Hypothalamus (tissue), 51 donors: ENCODE measurements around the gene LCE1D.

Experiments used
- DNase-seq, 51 donors: peaks; one replicate each; lab custom pipeline; 2025; lab: John Stamatoyannopoulos, UW

Gene LCE1D

GRCh38 chr1:152796421-152796820 lies at the start of gene LCE1D:
Gene LCE1D (plus strand): TSS chr1:152796721. CDS start chr1:152797795, 1,074 bp downstream.
- DNase-seq: no peak

- no peak for DNase-seq
Measured at GRCh38 chr1:152747831-152748230, 48.7 kb upstream of the LCE1D start.

GRCh38 chr1:152752225-152752624 lies 44.3 kb upstream of the LCE1D start:
- no peak for DNase-seq

- DNase-seq: no peak
Measured at GRCh38 chr1:152753586-152753985, 42.9 kb upstream of the LCE1D start.

- no peak for DNase-seq
Measured at GRCh38 chr1:152756872-152757271, 39.6 kb upstream of the LCE1D start.

GRCh38 chr1:152757747-152758146 lies 38.8 kb upstream of the LCE1D start, which contains the start of gene KPRP:
Gene KPRP (plus strand): TSS chr1:152758025. CDS start chr1:152759589, 1,564 bp downstream.
- DNase-seq: no peak

GRCh38 chr1:152758636-152759035 lies 37.9 kb upstream of the LCE1D start:
- DNase-seq: no peak

- no peak for DNase-seq
Measured at GRCh38 chr1:152759453-152760173, 36.9 kb upstream of the LCE1D start.

- DNase-seq: no peak
Measured at GRCh38 chr1:152760551-152761190, 35.9 kb upstream of the LCE1D start.

- DNase-seq: peak in 2 of 51 donors; percentile 15 to 57
Measured at GRCh38 chr1:152761609-152762213, 34.8 kb upstream of the LCE1D start.

- no peak for DNase-seq
Measured at GRCh38 chr1:152768847-152769533, 27.5 kb upstream of the LCE1D start.

- DNase-seq: no peak
Measured at GRCh38 chr1:152770411-152770810, 26.1 kb upstream of the LCE1D start.

GRCh38 chr1:152774875-152775274 lies 21.6 kb upstream of the LCE1D start, which contains the start of gene LCE1F:
Gene LCE1F (plus strand): TSS chr1:152775140. CDS start chr1:152776372, 1,232 bp downstream.
- DNase-seq: no peak

- no peak for DNase-seq
Measured at GRCh38 chr1:152776361-152776760, 20.2 kb upstream of the LCE1D start.

GRCh38 chr1:152777510-152778137 lies 18.9 kb upstream of the LCE1D start:
- DNase-seq: no peak

GRCh38 chr1:152783095-152783494 lies 13.4 kb upstream of the LCE1D start:
- DNase-seq: no peak

GRCh38 chr1:152786077-152786476 lies 10.4 kb upstream of the LCE1D start, which contains the start of gene LCE1E:
Gene LCE1E (plus strand): TSS chr1:152786257. CDS start chr1:152787300, 1,043 bp downstream.
- DNase-seq: no peak

GRCh38 chr1:152795686-152796085 lies 835 bp upstream of the LCE1D start:
- no peak for DNase-seq

GRCh38 chr1:152801333-152801732 lies 4.8 kb downstream of the LCE1D start:
- no peak for DNase-seq

GRCh38 chr1:152806576-152806975 lies 10.1 kb downstream of the LCE1D start, which contains the start of gene LCE1C:
Gene LCE1C (minus strand): TSS chr1:152806651. CDS start chr1:152805478, 1,173 bp downstream.
- no peak for DNase-seq
